ENCODE data around the gene CHCHD3.

CHCHD3 gene

GRCh38 chr7:132815696-132816311 lies 266.1 kb downstream of the CHCHD3 start:
- no peak for DNase-seq (ENCODE audit: low read depth)

- DNase-seq (ENCODE audit: low read depth), result no peak
Measured at GRCh38 chr7:132815130-132815529, 266.8 kb downstream of the CHCHD3 start.

GRCh38 chr7:132810561-132810960 lies 271.3 kb downstream of the CHCHD3 start:
- DNase-seq (ENCODE audit: low read depth), result no peak

GRCh38 chr7:132806834-132807233 lies 275.1 kb downstream of the CHCHD3 start:
- no peak for DNase-seq (ENCODE audit: low read depth)

- no peak for DNase-seq (ENCODE audit: low read depth)
Measured at GRCh38 chr7:132805766-132806165, 276.1 kb downstream of the CHCHD3 start.

GRCh38 chr7:132804849-132805485 lies 276.9 kb downstream of the CHCHD3 start:
- DNase-seq (ENCODE audit: low read depth), result no peak

- DNase-seq (ENCODE audit: low read depth), result no peak
Measured at GRCh38 chr7:132800522-132800921, 281.4 kb downstream of the CHCHD3 start.

- DNase-seq (ENCODE audit: low read depth), result no peak
Measured at GRCh38 chr7:132799081-132799413, 282.8 kb downstream of the CHCHD3 start.

- DNase-seq (ENCODE audit: low read depth), result no peak
Measured at GRCh38 chr7:132797152-132797551, 284.7 kb downstream of the CHCHD3 start.

GRCh38 chr7:132793474-132793873 lies 288.4 kb downstream of the CHCHD3 start:
- no peak for DNase-seq (ENCODE audit: low read depth)

GRCh38 chr7:132791036-132791435 lies 290.9 kb downstream of the CHCHD3 start:
- no peak for DNase-seq (ENCODE audit: low read depth)

- no peak for DNase-seq (ENCODE audit: low read depth)
Measured at GRCh38 chr7:132790104-132790503, 291.8 kb downstream of the CHCHD3 start.

GRCh38 chr7:132789281-132789680 lies 292.6 kb downstream of the CHCHD3 start:
- DNase-seq (ENCODE audit: low read depth), result no peak

- DNase-seq (ENCODE audit: low read depth), result no peak
Measured at GRCh38 chr7:132785870-132786269, 296.0 kb downstream of the CHCHD3 start.

- DNase-seq (ENCODE audit: low read depth), result no peak
Measured at GRCh38 chr7:132784406-132784805, 297.5 kb downstream of the CHCHD3 start.

GRCh38 chr7:132783824-132784223 lies 298.1 kb downstream of the CHCHD3 start:
- DNase-seq (ENCODE audit: low read depth), result no peak

GRCh38 chr7:132782777-132783640 lies 298.9 kb downstream of the CHCHD3 start:
- DNase-seq (ENCODE audit: low read depth), result no peak

GRCh38 chr7:132780822-132781221 lies 301.1 kb downstream of the CHCHD3 start:
- no peak for DNase-seq (ENCODE audit: low read depth)

- no peak for DNase-seq (ENCODE audit: low read depth)
Measured at GRCh38 chr7:132779164-132779563, 302.7 kb downstream of the CHCHD3 start.

GRCh38 chr7:132778761-132779160 lies 303.1 kb downstream of the CHCHD3 start:
- DNase-seq (ENCODE audit: low read depth), result no peak

GRCh38 chr7:132777956-132778355 lies 303.9 kb downstream of the CHCHD3 start:
- no peak for DNase-seq (ENCODE audit: low read depth)

- no peak for DNase-seq (ENCODE audit: low read depth)
Measured at GRCh38 chr7:132777414-132777813, 304.5 kb downstream of the CHCHD3 start.

GRCh38 chr7:132776048-132776620 lies 305.8 kb downstream of the CHCHD3 start:
- DNase-seq (ENCODE audit: low read depth), result no peak
